T-helper 22 cell (primary cell): ENCODE measurements around the gene TEX29.

Experiments
- DNase-seq: peaks from one replicate; pipeline ENCODE4 v3.0.0-alpha.2; 2020; ENCODE audit warnings: low read depth

TEX29 gene

DNA sequence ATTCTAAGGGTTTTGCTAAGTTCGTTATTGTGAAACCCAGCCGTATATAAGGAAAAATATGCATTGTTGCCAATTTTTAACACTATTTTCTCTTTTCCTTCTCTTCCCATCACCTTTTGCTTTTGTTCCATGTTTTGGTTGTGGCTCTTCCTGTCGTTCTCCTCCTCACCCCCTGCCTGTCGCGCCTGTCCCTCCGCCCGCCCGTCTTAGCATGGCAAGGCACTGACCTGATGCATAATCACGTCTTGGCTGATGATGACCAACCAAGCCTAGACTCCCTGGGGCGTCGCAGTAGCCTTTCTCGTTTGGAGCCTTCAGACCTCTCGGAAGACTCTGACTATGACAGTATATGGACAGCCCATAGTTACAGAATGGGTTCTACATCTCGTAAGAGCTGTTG lies 28.5 kb upstream of the TEX29 start:
- DNase-seq: no peak

- DNase-seq: no peak
These were observed 27.5 kb upstream of the TEX29 start for GRCh38 chr13:111292710-111293485.

DNA sequence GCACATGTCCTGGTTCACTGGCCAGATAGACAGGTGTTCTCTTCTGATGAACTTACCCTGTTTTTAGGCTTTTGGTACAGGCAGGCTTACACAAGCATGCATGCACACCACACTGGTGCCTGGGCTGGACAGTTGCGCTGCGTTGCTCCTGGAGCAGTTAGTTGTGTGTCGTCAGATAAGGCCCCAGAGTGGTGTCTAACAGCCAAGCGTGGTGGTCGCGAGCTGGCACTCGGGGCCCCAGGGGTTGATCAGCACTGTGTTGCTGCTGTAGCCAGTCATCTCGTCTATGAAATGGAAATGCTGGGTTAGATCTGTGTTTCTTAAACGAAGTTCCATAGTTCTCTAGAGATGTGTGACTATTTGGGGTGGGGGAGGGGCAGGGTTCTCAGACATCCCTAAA lies 24.6 kb upstream of the TEX29 start:
- no peak for DNase-seq

DNA sequence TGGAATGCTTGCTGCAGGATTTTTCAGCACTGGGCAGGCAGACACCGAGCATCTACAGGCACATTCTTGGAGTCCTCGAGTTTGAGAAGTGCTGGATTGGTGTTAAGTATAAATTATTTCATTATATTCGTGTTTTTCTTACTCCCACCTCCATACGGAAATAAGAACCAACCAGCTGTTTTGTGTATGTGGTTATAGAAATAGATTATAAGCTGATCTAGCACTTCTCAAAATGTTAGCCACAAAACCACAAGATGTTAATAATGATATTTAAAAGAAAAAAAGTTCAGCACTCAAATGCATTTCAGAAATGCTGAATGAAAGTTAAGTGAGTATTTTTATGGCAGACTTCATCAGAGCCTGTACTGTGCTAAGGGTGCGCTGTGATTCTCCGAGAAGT lies 24.0 kb upstream of the TEX29 start:
- DNase-seq: no peak

- no peak for DNase-seq
These were observed 22.0 kb upstream of the TEX29 start for GRCh38 chr13:111298214-111298975.

DNA sequence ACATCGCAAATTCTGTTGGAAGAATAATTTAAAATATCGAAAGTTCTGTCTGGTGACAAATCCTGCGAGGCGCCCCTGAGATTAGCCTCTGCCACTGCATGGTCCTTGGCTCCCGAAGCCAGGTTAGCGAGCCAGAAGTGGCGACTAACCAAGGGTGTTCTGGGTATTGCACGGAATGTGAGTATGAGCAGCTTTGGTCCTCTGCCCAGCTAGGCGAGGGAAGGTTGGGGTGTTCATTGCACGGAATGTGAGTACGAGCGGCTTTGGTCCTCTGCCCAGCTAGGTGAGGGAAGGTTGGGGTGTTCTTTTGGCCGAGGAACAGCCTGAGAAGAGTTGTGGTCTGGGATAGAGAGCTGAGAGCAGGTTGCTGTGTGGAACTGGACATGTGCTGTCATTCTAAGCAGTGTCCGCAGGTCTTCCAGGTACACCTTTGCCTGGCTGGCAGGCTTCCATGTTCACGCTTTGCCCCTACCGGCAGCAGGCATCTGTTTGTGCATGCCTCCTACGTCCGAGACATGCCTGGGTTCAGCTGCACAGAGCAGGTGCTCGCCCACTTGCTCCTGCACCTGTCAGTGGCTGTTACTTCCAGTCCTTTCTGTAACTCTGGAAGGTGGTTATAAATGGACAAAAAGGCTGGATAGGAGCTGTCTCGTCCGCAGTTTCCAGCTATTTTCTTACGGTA lies 18.3 kb upstream of the TEX29 start:
- no peak for DNase-seq

GRCh38 chr13:111303559-111303958 lies 16.9 kb upstream of the TEX29 start:
- DNase-seq: no peak

DNA sequence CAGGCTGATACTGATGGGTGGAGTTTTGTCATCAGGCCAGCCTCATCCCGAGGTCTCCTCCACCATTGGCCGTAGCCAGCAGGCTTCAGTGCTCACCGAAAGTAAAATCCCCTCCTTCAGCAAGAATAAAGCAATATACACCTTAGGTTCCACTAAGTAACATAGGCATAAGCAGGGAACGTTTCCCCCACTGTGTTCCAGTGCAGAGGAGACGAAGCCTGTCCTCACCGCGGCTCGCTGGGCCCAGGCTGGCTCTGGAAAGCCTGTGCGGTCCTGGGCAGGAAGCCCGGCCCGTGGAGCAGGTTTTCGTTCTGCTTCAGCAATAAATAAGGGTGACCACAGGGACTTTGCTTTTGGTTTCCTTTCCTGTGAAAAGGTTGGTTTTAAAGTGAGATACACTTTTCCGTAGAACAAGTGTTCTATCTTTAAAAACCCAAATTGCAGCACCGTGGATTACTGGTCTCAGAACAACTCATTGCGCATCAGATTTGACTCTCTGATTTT lies 16.3 kb upstream of the TEX29 start:
- no peak for DNase-seq

- no peak for DNase-seq
These were observed 15.7 kb upstream of the TEX29 start for GRCh38 chr13:111304603-111305289.

- no peak for DNase-seq
These were observed 7.4 kb upstream of the TEX29 start for GRCh38 chr13:111312944-111313590.

- no peak for DNase-seq
These were observed 6.5 kb upstream of the TEX29 start for GRCh38 chr13:111313911-111314425.

- DNase-seq: no peak
These were observed 5.6 kb upstream of the TEX29 start for GRCh38 chr13:111314852-111315251.

- DNase-seq: no peak
These were observed 5.0 kb upstream of the TEX29 start for GRCh38 chr13:111315347-111315995.

GRCh38 chr13:111316161-111316730 lies 4.2 kb upstream of the TEX29 start:
- no peak for DNase-seq

- no peak for DNase-seq
These were observed 3.3 kb upstream of the TEX29 start for GRCh38 chr13:111317042-111317550.

DNA sequence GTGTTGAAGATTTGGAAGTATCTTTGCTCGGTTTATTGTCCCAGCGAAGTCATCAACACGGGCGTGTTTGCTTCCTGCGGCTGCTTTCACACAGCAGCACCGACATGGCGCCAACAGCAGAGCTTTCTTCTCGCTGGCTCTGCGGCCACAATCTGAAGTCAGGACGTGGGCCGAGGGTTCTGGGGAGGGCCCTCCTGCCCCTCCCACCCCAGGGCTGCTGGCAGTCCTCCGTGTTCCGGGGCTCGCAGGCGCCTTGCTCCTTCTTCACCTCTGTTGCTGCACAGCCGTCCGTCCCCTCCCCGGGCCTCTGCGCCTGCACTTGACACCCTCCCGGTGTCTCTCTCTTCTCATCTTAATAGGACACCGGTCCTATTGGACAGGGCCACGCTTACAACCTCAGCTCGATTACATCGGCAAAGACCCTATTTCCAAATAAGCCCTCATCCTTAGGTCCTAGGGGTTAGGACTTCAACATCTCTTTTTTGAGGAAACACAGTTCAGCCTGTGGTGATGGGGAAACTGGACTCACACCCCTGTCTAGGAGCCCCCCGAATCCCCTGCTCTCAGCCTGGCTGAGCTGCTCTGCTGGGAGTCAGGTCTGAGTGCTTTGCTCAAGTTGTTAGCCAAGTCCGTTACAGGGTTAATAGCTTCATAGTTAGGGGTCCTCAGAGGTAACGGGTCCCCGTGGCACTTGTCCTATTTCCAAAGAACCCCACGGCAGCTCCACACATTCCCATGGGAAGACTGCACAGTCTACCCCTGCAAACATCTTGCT lies 2.7 kb upstream of the TEX29 start:
- DNase-seq: no peak

GRCh38 chr13:111318386-111318785 lies 2.1 kb upstream of the TEX29 start:
- DNase-seq: no peak

DNA sequence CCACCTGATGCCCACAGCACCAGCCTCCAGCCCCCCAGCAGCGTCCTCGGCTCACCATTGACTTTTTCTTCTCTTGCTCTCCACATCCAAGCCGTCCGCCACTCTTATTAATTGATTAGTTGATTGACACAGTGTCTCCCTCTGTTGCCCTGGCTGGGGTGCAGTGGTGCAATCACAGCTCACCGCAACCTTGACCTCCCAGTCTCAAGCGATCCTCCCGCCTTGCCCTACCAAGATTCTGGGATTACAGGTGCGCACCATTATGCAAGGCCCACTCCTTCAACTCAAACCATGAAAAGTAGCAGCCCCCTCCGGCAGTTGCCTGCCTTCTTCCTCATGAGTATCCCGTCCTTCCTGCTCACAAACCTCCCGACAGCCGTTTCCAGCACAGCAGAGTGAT lies 921 bp upstream of the TEX29 start:
- DNase-seq: no peak
